ENCODE measurements around the gene GCK.

The GCK gene

DNA sequence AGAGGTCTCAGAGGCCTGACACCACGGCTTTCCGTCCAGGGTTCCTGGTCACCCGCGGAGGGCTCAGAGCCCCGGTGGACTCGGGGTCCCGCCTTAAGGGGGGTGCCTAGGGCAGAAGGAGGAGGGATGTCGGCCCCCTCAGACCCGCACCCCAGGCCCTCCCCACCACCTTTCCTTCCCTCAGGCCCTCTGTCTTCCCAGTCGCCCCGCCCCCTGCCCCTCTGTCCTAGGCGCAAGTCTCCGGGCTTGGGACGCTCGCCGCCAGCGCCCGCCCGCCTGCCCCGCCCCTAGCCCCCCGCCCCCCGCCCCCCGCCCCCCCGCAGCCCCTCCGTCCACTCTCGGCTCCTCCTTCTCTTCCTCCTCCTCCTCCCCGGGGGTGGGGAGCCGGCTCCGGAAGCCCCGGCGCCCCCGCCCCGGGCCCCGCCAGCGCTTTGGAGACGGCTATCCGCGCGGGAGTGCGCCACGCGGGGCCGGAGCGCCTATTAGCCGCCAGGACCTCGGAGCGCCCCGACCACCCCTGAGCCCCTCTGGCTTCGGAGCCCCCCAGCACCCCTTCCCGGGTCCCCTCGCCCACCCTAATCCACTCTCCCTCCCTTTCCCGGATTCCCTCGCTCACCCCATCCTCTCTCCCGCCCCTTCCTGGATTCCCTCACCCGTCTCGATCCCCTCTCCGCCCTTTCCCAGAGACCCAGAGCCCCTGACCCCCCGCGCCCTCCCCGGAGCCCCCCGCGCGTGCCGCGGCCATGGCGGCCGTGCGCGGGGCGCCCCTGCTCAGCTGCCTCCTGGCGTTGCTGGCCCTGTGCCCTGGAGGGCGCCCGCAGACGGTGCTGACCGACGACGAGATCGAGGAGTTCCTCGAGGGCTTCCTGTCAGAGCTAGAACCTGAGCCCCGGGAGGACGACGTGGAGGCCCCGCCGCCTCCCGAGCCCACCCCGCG is 85.0 kb downstream of the GCK start, which contains the start of gene AEBP1:
Gene AEBP1 (plus strand): TSS at position 423 of the 937 bp plus-strand sequence. CDS start 321 bp downstream, at position 744.
- DNase-seq (ENCODE audit: low spot score), result peak; percentile 67

DNA sequence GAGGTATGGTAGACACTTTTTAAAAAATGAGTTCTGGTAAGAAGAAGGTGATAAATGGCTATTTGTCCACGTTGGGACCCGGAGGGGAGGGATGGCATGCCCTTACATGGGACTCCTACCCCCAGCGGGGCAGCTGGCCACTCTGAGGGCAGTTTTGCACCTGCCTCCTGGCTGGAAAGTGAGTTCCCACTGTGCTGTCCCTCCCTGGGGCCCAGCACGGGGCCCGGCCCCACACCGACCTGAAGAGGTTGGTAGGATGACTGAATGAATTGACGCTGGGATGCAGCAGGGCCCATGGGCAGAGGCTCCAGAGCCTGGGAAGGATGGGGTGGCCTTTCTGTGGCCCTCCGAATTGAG is 85.7 kb downstream of the GCK start:
- DNase-seq (ENCODE audit: low spot score), result no peak

DNA sequence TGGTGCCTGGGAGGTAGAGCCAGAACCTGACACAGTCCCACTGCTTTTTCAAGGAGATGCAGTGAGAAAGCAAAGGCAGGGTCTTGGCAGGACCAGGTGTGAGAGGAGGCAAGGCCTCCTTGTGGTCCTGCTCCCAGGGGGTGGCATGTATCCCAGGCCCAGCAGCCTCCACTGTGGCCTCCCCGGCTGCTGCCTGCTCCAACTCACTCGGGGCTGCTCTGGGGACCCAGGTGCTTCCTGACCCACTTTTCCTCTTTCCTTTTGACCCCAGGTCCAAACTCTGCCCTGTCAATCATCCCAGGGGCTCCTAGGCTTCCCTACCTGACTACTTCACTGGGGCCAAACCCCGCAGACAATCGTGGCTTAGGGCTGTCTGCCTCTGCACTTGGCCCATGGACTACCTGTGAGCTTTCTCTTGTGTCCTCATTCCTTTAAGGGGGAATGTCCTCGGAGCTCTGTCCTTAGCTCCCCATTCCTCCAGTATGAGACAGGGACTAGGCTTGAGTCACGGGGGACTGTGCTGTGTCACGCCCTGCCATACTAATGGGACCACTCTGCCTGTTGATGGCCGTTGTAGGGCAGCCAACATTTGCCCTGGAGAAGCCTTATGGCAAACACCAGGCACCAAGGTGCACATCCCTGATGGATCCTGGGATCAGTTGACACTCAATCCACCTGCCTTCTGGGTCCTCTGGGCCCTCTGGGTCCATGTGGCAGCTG is 86.2 kb downstream of the GCK start:
- DNase-seq (ENCODE audit: low spot score), result no peak

DNA sequence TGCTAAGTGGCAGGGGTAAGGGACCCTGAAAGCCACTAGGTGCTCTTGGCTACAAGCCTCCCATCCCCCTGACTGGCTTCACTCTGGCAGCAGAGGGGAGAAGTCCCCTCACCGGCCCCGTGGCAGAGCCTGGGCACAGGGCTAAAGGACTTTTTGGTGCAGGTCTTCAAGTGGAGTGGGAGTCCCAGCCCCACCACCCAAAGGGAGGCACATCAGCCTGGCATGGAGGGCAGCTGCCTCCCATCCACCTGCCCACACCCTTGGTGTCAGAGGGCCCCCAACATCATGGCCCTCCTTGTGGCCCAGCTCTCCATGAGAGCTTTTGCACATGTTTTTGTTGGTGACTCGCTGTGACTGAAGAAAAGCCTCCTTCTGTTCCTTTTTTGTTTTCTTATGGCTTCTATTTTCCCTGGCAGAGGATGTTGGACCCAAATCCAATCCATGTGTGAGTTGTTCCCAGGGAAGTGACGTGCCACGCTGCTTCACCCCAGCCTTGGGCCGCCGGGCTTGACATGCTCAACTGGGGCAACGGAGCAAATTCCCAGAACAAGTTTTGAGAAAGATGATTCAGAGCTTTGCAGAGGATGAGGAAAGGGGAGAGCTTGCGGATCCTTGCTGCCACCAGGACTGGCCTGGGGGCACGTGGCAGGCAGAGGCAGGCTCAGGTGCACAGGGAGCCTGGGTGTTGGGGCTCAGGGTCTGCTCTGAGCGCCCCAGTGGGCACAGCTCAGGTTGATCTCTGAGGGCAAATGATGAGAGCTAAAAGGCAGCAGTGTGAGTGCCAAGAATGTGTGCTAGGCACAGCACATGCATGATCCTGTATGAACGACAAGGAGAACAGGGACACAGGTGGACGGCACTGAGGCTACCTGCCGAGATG is 87.0 kb downstream of the GCK start:
- DNase-seq (ENCODE audit: low spot score), result peak; percentile 79

DNA sequence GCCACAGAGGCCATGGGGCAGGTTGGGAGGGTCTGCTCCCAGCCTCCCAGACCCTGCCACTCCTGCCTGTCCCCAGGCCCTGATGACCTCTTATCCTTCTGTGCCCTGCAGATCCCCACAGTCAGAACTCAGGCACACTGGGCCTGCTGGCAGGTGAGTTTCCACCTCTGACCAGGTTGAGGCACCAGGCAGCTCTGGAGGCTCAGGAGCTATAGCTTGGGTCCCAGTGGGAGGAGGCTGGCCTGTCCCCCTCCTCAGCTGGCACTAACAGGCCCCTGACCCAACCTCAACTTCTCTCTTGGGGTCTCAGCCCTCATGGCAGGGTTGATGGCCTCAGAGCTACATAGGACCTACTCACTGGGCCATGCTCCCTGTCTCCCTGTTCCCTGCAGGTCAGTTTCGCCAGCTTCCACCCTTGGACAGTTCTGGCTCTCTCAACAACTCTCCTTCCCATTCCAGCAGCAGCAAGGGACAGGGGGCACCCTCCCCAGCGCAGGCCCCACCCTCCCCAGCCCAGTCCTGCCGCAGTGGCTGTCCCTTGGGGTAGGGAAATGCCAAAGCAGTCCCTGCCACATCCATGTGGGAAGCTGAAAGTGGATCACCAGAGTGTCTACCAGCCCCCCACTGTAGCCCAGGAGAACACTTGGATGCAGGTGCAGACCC is 87.8 kb downstream of the GCK start:
- DNase-seq (ENCODE audit: low spot score), result no peak

DNA sequence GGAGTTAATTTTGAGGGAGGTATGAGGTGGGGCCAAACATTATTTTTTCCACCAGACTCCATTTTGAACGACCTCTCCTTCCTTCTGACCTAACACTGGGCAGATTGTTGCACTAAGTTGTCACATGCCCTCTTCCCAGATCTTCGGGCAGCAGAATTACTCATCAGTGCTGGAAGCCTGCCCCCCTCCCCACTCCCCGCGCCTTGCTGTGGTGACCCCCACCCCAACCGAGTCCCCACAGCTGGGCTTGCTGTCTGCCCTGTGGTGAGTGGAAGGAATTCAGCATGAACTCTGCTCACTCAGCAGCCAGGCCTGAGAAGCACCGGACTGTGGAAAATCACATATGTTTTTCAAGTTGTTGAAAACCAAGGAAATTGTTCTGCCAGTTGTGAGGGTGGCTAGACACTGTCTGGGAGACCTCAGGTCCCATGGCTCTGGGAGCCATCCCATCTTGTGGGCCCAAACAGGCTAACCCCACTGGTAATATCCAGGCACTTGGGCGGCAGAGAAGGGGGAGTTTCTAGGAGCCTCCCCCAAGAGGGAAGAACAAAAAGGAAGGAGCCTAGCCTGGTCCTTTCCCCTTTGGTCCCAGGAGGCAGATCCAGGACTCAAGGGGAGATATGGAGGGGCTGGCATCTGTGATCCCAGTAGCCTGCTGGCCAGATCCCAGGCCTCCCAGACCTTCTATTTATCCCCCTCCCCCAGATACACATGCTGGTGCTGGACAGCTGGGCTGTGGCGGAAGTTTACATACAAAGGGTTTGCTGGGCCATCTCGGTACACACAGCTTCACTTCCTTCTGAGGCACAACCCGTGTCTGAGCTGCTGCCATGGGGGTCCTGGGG is 88.6 kb downstream of the GCK start:
- DNase-seq (ENCODE audit: low spot score), result peak; percentile 66

DNA sequence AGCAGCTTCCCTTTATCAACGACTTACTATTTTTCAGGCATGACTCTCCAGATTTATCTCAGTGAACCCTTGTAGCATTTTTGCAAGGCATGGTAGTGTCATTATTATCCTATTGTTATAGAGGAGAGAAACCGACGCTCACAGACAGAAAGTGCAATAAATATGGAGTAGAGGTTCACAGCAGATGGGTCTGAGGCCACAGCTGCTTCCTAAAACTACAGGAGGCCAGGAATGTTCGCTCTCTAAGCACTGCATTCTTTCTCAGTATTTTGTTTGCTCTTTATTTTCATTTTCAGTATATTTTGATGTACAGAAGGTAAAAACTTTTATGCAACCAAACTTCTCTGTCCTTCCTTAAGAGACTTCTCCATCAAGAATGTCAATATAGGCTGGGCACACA is 89.6 kb downstream of the GCK start:
- DNase-seq (ENCODE audit: low spot score), result no peak

DNA sequence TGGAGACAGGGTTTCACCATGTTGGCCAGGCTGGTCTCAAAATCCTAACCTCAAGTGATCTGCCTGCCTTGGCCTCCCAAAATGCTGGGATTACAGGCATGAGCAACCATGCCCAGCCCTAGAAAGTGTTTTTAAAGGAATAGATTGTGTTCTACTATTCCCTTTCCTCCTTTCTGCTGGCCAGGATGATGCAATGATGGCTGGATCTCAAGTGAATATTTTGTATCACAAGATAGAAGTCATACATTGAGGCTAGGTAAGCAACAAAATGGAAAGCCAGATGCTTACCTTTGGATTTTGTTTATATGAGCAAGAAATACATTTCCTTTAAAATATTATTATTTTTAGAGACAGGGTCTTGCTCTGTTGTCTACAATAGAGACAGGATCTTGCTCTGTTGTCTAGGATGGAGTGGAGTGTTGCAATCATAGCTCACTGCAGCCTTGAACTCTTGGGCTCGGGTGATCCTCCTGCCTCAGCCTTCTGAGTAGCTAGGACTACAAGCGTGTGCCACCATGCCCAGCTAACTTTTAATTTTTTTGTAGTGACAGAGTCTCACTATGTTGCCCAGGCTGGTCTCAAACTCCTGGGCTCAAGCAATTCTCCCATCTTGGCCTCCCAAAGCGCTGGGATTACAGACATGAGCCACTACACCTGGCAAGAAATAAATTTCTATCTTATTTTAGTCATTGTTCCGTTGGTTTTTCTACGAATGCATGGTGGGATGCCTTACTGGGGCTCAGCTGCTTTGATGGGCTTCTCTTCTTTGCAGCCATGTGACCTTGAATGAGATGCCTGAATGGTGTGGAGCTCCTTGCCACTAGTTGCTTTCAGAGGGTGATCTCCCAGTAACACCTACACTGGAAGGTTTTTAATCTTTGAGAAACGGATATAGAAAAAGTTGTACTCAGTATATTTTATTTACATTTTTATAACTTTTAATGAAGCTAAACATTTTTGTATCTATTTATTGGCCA is 90.9 kb downstream of the GCK start:
- DNase-seq (ENCODE audit: low spot score), result no peak

DNA sequence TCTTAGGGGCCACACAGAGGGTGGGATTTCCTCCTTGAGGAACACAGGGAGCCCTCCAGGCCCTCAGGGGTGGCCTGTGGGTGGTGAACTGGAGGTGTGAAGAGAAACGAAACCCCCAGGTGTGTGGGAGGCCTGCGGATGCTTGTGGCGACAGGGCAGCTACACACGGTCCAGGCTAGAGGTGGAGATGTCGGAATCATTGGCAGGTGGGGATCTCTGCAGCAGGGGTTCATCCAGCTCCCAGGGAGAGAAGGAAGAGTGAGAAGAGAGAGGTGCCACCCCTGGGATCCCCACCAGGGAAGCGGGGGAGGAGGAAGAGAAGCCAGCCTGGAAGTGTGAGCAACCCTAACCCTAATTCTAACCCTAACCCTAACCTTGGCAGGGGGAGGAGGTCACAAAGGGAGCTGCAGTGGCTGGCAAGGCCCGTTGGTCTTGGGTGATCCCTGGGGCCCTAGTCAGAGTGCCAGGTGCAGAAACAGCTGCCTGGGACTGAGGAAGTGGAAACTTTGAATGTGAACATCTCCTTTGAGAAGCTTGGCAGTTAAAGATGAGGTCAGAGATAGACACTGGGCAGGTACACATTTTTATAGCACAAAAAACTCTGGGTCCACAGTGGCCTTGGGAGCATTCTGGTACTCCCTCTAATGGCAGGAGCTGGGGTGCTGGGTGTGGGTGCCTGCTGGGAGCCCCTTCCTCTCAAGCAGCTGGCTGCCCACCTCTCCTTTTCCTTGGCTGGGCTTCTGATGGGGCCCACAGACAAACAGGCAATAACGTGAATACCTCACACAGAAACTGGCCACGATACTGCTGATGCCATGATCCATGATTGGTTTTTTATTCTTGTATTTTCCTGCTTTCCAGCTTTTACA is 91.9 kb downstream of the GCK start:
- DNase-seq (ENCODE audit: low spot score), result no peak

DNA sequence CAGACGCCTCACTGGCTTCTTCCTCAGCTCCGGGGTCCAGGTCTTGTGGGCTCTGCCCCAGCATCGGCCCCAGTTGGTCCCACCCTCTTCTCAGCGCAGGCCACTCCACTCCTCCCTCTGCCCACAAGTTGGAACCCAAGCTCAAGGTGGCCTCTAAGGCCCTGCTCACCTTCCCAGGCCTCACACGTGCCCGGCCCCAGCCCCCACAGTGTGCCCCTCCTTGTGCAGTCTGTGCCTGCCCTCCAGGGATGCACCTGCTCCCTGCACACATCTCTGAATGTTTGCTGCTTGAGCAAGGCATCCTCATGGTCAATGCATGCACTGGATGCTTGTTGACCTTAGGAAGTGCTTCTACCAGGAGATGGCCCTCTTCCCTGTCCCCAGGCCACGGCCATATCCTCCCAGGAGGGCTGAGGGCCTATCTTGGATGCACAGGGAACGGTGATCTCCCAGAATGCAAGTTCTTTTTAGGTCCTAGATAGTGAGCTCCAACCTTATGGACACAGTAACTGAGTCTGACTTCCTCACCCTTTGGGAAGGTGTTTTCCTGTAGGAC is 92.8 kb downstream of the GCK start:
- no peak for DNase-seq (ENCODE audit: low spot score)

DNA sequence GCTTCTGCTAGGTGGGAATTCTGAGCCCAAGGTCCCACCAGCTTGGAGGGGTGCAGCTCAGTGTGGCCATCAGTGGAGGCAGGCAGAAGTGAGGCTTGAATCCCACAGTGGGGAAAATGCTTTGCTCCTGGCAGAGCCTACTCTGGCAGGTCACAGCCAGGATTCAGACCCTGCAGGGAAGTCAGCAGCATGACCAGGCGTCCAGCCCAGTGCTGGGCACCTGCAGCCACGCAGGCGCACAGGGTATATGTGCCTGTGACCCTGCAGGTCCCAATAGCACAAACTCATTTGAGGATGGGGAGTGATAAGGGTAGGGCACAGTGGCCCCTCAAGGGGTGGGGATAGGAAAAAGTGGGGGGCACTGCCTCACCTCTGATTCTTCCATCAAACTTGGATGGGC is 93.5 kb downstream of the GCK start:
- no peak for DNase-seq (ENCODE audit: low spot score)

DNA sequence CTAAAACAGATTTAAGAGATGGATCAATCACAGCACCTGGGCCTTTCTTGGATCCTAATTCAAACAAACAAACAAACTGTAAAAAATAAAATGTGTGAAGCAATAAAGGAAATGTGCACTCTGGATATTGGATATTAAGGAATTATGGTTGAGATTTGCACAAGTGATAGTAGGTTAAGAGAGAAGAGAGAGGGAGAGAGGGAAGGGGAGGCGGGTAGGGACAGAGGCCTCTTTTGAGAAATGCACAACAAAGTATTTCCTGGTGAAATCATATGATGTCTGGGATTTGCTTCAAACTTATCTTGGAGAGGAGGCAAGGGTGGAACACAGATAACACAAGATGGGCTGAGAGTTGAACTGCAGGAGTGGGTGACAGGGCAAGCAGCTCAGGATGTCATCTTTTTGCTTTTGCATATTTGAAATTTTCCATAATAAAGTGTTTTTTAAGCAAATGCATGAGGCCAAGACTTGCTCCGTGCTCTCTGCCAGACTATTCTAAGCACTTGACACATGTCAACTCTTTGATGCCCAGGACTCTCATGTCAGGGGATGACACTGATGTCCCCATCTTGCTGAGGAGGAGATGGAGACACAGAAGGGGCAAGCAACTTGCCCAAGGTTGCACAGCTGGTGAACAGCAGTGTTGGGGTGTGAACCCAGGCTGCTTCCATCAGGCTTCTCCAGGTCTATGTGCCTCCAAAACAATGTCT is 94.2 kb downstream of the GCK start:
- DNase-seq (ENCODE audit: low spot score), result no peak

DNA sequence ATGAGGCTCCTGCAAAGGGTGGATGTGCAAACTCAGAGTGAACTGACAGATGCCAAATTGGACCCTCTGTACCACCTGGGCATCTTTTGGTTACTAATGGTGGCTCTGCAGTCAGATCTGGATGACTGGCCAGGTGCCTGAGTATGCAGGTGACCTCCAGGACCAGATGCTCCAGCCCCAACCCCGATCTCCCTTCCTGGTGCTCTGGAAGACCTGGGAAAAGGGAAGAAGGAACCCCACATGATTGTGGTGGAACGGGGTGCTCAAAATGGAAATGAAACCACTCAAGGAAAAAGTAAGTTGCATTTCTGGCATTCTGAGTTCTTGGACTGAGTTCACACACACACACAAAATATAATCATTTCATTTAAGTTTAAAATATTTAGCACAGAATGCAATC is 94.9 kb downstream of the GCK start:
- DNase-seq (ENCODE audit: low spot score), result no peak

All from AG08396 (cell line).